ENCODE results near the gene IL12RB2. TPM values are rescaled to one million over a fixed set of nuclear protein-coding genes. Genes with fewer than 3 reads are reported as not detected.

IL12RB2 gene
- total and polyA plus RNA-seq, 2 donors (not counting 3 experiments of a cell fraction or from before 2014, with no cell fraction given): 0.42 TPM; not detected in 1

DNA sequence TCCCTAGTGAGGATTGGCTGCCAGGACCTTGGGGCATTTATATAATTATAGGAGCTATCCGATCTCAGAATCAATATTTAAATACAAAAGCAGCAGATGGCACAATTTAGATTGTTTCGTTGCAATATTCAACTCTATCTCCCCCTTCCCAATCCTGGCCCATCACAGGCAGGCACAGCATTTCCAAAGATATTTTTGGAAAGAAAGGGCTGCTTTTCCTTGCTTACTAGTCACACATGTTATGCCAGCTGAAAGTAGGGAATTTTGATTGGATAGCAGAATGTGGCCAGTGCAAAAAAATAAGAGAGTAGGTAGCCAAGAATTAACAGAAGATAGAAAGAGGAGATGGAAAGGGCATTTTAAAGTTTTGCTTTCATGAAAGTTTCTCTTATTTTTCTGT is 37.9 kb downstream of the IL12RB2 start:
- dilution Hi-C loops (cut with MboI; ENCODE audit: extremely low pct_ligation_motif_present, low sequenced_read_pairs): no loop called here
- POLR2A ChIA-PET: no interaction called here

More for the DNA sequence above, 37.9 kb downstream of the IL12RB2 start:
- Histone ChIP-seq H3K9ac (replicated peaks; ENCODE audit: extremely low read depth, insufficient read depth, low read length) (no peak overlapping the region), H2AFZ (ENCODE audit: low read depth, low read length) (no peak overlapping the region), H3K27me3 (ENCODE audit: control insufficient read depth in 2 of 2, insufficient read depth in 2 of 2, low read length in 2 of 2) (peaks cover 2 to 12% of the 10 kb centered on the region in 2 experiments), H3K79me2 (ENCODE audit: control insufficient read depth, insufficient read depth, low read length) (no peaks in the 10 kb centered on the region), H3K4me2 (ENCODE audit: insufficient read depth, low read length) (no peak overlapping the region), H3K36me3 (ENCODE audit: control insufficient read depth in 2 of 2, extremely low read depth in 1 of 2, insufficient read depth in 2 of 2, low read length in 2 of 2) (no peaks in the 10 kb centered on the region), H3K27ac (ENCODE audit: insufficient read depth, low read depth, low read length) (no peak overlapping the region), H4K20me1 (replicated peaks; ENCODE audit: control insufficient read depth, extremely low read depth, insufficient read depth, low read length) (no peaks in the 10 kb centered on the region), H3K4me1 (ENCODE audit: control insufficient read depth, extremely low read depth, insufficient read depth, low read length) (no peaks in the 10 kb centered on the region), H3K9me1 (replicated peaks; ENCODE audit: control insufficient read depth, extremely low read depth, insufficient read depth, low read length) (no peaks in the 10 kb centered on the region), H3K9me3 (replicated peaks; ENCODE audit: control insufficient read depth, insufficient read depth, low read length) (no peaks in the 10 kb centered on the region), H3K4me3 (replicated peaks in 1 of 3; ENCODE audit: insufficient read depth in 1 of 3, low read depth in 1 of 3, low read length in 3 of 3) (no peak overlapping the region)
- intact Hi-C loops (cut with micrococcal nuclease): no loop called here
- no TSS peak for BruUV-seq (replicated peaks)
- DNase-seq (ENCODE audit: low read depth, low spot score) (no peak), FAIRE-seq (no peak)
- CTCF ChIA-PET: interaction anchor here (1.1 to 5.8 kb wide), 8 partner anchors 11 to 156 kb away, joined by 3 to 124 read pairs (median 20); no protein-coding TSS in a partner anchor
- TF ChIP-seq JUN (IDR thresholded peaks at IDR 0.05; ENCODE audit: borderline replicate concordance, insufficient read depth, insufficient read length, low read depth): no peak
- TF ChIP-seq, protein P1, sequence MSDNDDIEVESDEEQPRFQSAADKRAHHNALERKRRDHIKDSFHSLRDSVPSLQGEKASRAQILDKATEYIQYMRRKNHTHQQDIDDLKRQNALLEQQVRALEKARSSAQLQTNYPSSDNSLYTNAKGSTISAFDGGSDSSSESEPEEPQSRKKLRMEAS (IDR thresholded peaks at IDR 0.05; ENCODE audit: insufficient read depth, insufficient read length): no peak
- no peak for TF ChIP-seq GATA2 (IDR thresholded peaks at IDR 0.05; ENCODE audit: insufficient read depth, insufficient read length, low read depth, low read length)
- TF ChIP-seq MYC (IDR thresholded peaks at IDR 0.05; ENCODE audit: low read depth, low read length): no peak
- TF ChIP-seq EZH2 (IDR thresholded peaks at IDR 0.05; ENCODE audit: borderline replicate concordance, low read depth, low read length, severe bottlenecking): no peak
- TF ChIP-seq FOS (IDR thresholded peaks at IDR 0.05; ENCODE audit: borderline replicate concordance, insufficient read depth, low read length): no peak
- TF ChIP-seq, protein P2, sequence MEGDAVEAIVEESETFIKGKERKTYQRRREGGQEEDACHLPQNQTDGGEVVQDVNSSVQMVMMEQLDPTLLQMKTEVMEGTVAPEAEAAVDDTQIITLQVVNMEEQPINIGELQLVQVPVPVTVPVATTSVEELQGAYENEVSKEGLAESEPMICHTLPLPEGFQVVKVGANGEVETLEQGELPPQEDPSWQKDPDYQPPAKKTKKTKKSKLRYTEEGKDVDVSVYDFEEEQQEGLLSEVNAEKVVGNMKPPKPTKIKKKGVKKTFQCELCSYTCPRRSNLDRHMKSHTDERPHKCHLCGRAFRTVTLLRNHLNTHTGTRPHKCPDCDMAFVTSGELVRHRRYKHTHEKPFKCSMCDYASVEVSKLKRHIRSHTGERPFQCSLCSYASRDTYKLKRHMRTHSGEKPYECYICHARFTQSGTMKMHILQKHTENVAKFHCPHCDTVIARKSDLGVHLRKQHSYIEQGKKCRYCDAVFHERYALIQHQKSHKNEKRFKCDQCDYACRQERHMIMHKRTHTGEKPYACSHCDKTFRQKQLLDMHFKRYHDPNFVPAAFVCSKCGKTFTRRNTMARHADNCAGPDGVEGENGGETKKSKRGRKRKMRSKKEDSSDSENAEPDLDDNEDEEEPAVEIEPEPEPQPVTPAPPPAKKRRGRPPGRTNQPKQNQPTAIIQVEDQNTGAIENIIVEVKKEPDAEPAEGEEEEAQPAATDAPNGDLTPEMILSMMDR (IDR thresholded peaks at IDR 0.05; ENCODE audit: extremely low read depth in 1 of 2, insufficient read depth in 1 of 2, low read depth in 1 of 2, low read length in 2 of 2): no peak
- no peak for TF ChIP-seq POLR2AphosphoS5 (IDR thresholded peaks at IDR 0.05; ENCODE audit: insufficient read depth, low read depth, low read length)
- TF ChIP-seq POLR2A (IDR thresholded peaks at IDR 0.05; ENCODE audit: low read depth, low read length): no peak

Measured in endothelial cell of umbilical vein (primary cell).